ENCODE data around the gene NTN3.

Gene NTN3

DNA sequence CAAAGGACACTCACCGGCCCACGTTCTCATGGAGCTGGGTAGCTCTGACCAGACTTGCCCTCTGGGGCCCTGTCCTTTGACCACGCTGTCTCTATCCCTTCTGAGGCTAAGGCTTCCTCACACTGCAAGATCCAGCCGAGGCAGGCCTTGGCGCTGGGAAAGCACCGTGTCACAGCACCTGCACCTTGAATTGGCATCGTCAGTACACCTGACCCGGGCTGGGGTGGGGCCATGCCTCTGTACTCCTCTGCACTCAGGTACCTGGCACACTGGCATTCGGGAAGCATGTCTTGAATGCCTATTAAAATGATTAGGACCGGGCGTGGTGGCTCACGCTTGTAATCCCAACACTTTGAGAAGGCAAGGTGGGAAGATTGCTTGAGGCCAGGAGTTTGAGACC lies 9.9 kb downstream of the NTN3 start:
- no peak overlapping the region for H3K4me2 ChIP-seq (ENCODE audit: low read depth, low read length, poor library complexity, severe bottlenecking)
- peaks cover 6% of the 10 kb centered on the region for H4K20me1 ChIP-seq (ENCODE audit: insufficient read depth, low read length, poor library complexity, severe bottlenecking)
- H3K9me3 ChIP-seq (ENCODE audit: insufficient read depth, low read depth, low read length), result no peaks in the 10 kb centered on the region
- no peak for TF ChIP-seq EZH2phosphoT487 (IDR thresholded peaks at IDR 0.05; ENCODE audit: borderline replicate concordance)
- TF ChIP-seq, protein P1, sequence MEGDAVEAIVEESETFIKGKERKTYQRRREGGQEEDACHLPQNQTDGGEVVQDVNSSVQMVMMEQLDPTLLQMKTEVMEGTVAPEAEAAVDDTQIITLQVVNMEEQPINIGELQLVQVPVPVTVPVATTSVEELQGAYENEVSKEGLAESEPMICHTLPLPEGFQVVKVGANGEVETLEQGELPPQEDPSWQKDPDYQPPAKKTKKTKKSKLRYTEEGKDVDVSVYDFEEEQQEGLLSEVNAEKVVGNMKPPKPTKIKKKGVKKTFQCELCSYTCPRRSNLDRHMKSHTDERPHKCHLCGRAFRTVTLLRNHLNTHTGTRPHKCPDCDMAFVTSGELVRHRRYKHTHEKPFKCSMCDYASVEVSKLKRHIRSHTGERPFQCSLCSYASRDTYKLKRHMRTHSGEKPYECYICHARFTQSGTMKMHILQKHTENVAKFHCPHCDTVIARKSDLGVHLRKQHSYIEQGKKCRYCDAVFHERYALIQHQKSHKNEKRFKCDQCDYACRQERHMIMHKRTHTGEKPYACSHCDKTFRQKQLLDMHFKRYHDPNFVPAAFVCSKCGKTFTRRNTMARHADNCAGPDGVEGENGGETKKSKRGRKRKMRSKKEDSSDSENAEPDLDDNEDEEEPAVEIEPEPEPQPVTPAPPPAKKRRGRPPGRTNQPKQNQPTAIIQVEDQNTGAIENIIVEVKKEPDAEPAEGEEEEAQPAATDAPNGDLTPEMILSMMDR (conservative IDR thresholded peaks at IDR 0.05; ENCODE audit: low read length), result no peak
- no peak overlapping the region for H3K9ac ChIP-seq (ENCODE audit: low read depth, low read length, poor library complexity, severe bottlenecking)
- H3F3A ChIP-seq (ENCODE audit: low read depth), result no peaks in the 10 kb centered on the region
- peaks cover 10% of the 10 kb centered on the region for H3K4me1 ChIP-seq (ENCODE audit: insufficient read depth, low read length, poor library complexity, severe bottlenecking)
- H3K36me3 ChIP-seq (ENCODE audit: insufficient read depth, low read length), result no peaks in the 10 kb centered on the region
- H3K9me2 ChIP-seq (replicated peaks; ENCODE audit: low read depth, low read length), result no peaks in the 10 kb centered on the region
- H2AFZ ChIP-seq (ENCODE audit: low read length), result no peak overlapping the region
- peaks cover 41% of the 10 kb centered on the region for H3K79me2 ChIP-seq (ENCODE audit: insufficient read depth, low read length)
- H3K4me3 ChIP-seq (ENCODE audit: low read length, poor library complexity, severe bottlenecking), result no peak overlapping the region
- H3K27me3 ChIP-seq (ENCODE audit: insufficient read depth, low read length, poor library complexity, severe bottlenecking), result no peaks in the 10 kb centered on the region

DNA sequence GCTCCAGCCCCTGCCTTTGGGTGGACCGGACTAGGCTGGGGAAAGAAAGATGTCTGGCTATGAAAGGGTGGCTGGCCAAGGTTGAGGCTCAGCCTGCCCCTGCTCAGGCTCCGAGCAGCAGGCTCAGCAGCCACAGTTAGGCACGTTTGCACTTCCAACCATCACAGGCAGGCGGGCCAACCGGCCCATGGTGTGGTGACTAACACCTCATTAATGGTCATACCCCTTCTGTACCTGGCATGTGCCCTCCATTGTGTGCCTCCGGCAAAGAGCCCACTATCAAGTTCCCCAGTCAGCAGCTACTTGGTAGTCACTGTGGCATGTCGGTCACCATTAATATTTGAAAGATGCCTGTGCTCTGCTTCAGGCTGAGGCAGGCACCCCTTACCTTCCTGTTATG lies 10.6 kb downstream of the NTN3 start:
- H3K36me3 ChIP-seq (ENCODE audit: insufficient read depth, low read length), result no peaks in the 10 kb centered on the region
- no peak overlapping the region for H3K9ac ChIP-seq (ENCODE audit: low read depth, low read length, poor library complexity, severe bottlenecking)
- TF ChIP-seq, protein P1 (conservative IDR thresholded peaks at IDR 0.05; ENCODE audit: low read length), result no peak
- no peak for TF ChIP-seq EZH2phosphoT487 (IDR thresholded peaks at IDR 0.05; ENCODE audit: borderline replicate concordance)
- H3K9me3 ChIP-seq (ENCODE audit: insufficient read depth, low read depth, low read length), result no peaks in the 10 kb centered on the region
- peaks cover 4% of the 10 kb centered on the region for H3K4me1 ChIP-seq (ENCODE audit: insufficient read depth, low read length, poor library complexity, severe bottlenecking)
- no peaks in the 10 kb centered on the region for H3K27me3 ChIP-seq (ENCODE audit: insufficient read depth, low read length, poor library complexity, severe bottlenecking)
- H4K20me1 ChIP-seq (ENCODE audit: insufficient read depth, low read length, poor library complexity, severe bottlenecking), result no peaks in the 10 kb centered on the region
- H3K79me2 ChIP-seq (ENCODE audit: insufficient read depth, low read length), result peaks cover 38% of the 10 kb centered on the region; the same call in 1 of the 2 replicates
- H2AFZ ChIP-seq (ENCODE audit: low read length), result no peak overlapping the region
- no peak overlapping the region for H3K4me3 ChIP-seq (ENCODE audit: low read length, poor library complexity, severe bottlenecking)
- no peaks in the 10 kb centered on the region for H3K9me2 ChIP-seq (replicated peaks; ENCODE audit: low read depth, low read length)
- H3F3A ChIP-seq (ENCODE audit: low read depth), result no peaks in the 10 kb centered on the region
- no peak overlapping the region for H3K4me2 ChIP-seq (ENCODE audit: low read depth, low read length, poor library complexity, severe bottlenecking)

DNA sequence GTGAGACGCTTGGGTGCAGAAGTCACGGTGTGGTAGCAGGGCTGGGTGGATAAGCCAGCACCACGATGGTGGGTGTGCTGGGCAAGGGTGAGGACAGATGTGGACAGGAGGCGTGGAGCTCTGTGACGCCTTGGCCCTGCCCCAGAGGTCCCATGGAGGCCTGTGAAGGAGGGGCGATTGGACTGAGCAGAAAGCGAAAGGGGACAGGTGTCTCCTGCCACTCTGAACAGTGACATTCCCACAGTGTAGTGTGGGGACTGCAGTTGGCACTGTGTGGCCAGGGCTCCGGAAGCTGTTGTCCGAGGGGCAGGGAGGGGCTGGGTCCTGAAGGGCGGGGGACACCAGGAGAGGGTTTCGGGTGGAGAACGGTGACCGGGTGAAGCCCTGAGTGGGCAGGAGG lies 11.2 kb downstream of the NTN3 start:
- no peak overlapping the region for H3K9ac ChIP-seq (ENCODE audit: low read depth, low read length, poor library complexity, severe bottlenecking)
- no peak overlapping the region for H3K4me2 ChIP-seq (ENCODE audit: low read depth, low read length, poor library complexity, severe bottlenecking)
- no peak overlapping the region for H2AFZ ChIP-seq (ENCODE audit: low read length)
- H3K9me2 ChIP-seq (replicated peaks; ENCODE audit: low read depth, low read length), result no peaks in the 10 kb centered on the region
- H3F3A ChIP-seq (ENCODE audit: low read depth), result no peaks in the 10 kb centered on the region
- no peaks in the 10 kb centered on the region for H3K27me3 ChIP-seq (ENCODE audit: insufficient read depth, low read length, poor library complexity, severe bottlenecking)
- no peak overlapping the region for H3K4me3 ChIP-seq (ENCODE audit: low read length, poor library complexity, severe bottlenecking)
- TF ChIP-seq, protein P1 (conservative IDR thresholded peaks at IDR 0.05; ENCODE audit: low read length), result no peak
- no peak for TF ChIP-seq EZH2phosphoT487 (IDR thresholded peaks at IDR 0.05; ENCODE audit: borderline replicate concordance)
- peaks cover 3% of the 10 kb centered on the region for H3K4me1 ChIP-seq (ENCODE audit: insufficient read depth, low read length, poor library complexity, severe bottlenecking)
- H3K9me3 ChIP-seq (ENCODE audit: insufficient read depth, low read depth, low read length), result no peaks in the 10 kb centered on the region
- no peaks in the 10 kb centered on the region for H4K20me1 ChIP-seq (ENCODE audit: insufficient read depth, low read length, poor library complexity, severe bottlenecking)
- no peaks in the 10 kb centered on the region for H3K36me3 ChIP-seq (ENCODE audit: insufficient read depth, low read length)
- H3K79me2 ChIP-seq (ENCODE audit: insufficient read depth, low read length), result peaks cover 32% of the 10 kb centered on the region; the same call in 1 of the 2 replicates

Measured in Loucy (cell line).